T-cell (primary cell): ENCODE results near the gene ITGA7. TPM values are rescaled to one million over a fixed set of nuclear protein-coding genes. Genes with fewer than 3 reads are reported as not detected.
A peak's percentile ranks its signal among the peaks of the same experiment; 100 is the strongest.

ENCODE experiments used
- ATAC-seq, 4 experiments: fragments of 200-7000 bp in 3 of 4; fragments of 150-1000 bp in 1 of 4; cut with Tn5 transposase; replicated peaks in 1 of 4; 1 replicate in 3 of 4; 2 replicates in 1 of 4; pipeline ENCODE4 v1.10.0; 2021; ENCODE audit warnings: moderate library complexity in 3 of 4, mild to moderate bottlenecking in 2 of 4, moderate number of reproducible peaks in 1 of 4
- CTCF ChIA-PET, 2 donors: fragments of 300-600 bp; sonication (Branson Sonifier 250); formaldehyde crosslinking; loops; one replicate each; lab custom pipeline; 2022; ENCODE audit warnings: antibody characterized with exemption in 2 of 2; lab: Charles Lee
- POLR2A ChIA-PET, 2 donors: fragments of 300-600 bp; sonication (Branson Sonifier 250); formaldehyde crosslinking; loops; one replicate each; lab custom pipeline; 2022; ENCODE audit warnings: antibody characterized with exemption in 2 of 2; lab: Charles Lee
- DNase-seq, 35 experiments: peaks; one replicate each; pipeline versions ENCODE4 v3.0.0 to v3.0.0-alpha.2; 2013 to 2023
- H3K27ac ChIP-seq: one replicate; pipeline ENCODE4 v1.5.1; 2013; ENCODE audit warnings: low read length
- H3K27me3 ChIP-seq, 2 experiments: replicated peaks in 1 of 2; 1 replicate in 1 of 2; 2 replicates in 1 of 2; pipeline versions ENCODE4 v1.6.1 to v1.7.0; 2013; ENCODE audit warnings: low read length in 1 of 2, mixed read lengths in 1 of 2; ENCODE audit not compliant: control insufficient read depth in 2 of 2, insufficient read depth in 2 of 2; ENCODE audit errors: extremely low read depth in 1 of 2
- H3K36me3 ChIP-seq, 2 donors: 1 replicate in 1 of 2; 2 replicates in 1 of 2; pipeline versions ENCODE4 v1.6.1 to v1.7.0; 2013; ENCODE audit warnings: low read length in 1 of 2; ENCODE audit not compliant: control insufficient read depth in 2 of 2, insufficient read depth in 1 of 2; ENCODE audit errors: extremely low read depth in 1 of 2
- H3K4me1 ChIP-seq, 2 experiments: 1 replicate in 1 of 2; 2 replicates in 1 of 2; pipeline versions ENCODE4 v1.6.1 to v1.7.0; 2013; ENCODE audit warnings: low read length in 2 of 2, mixed read lengths in 1 of 2; ENCODE audit not compliant: insufficient read depth in 2 of 2, control insufficient read depth in 1 of 2; ENCODE audit errors: extremely low read depth in 1 of 2
- H3K4me3 ChIP-seq, 2 donors: 1 replicate in 1 of 2; 2 replicates in 1 of 2; pipeline versions ENCODE4 v1.5.1 to v1.7.0; 2013; ENCODE audit warnings: mild to moderate bottlenecking in 2 of 2, low read length in 1 of 2, moderate library complexity in 1 of 2; ENCODE audit not compliant: control insufficient read depth in 1 of 2; ENCODE audit errors: extremely low read depth in 1 of 2
- H3K9me3 ChIP-seq: 2 replicates; pipeline ENCODE4 v1.7.0; 2013
- H3K27ac Mint-ChIP-seq, 2 donors: one replicate each; pipeline ENCODE4 v1.8.0; 2020 to 2021; ENCODE audit warnings: mild to moderate bottlenecking in 2 of 2, mixed read lengths in 2 of 2
- H3K27me3 Mint-ChIP-seq, 2 donors: one replicate each; pipeline ENCODE4 v1.8.0; 2021 to 2022; ENCODE audit warnings: mixed read lengths in 2 of 2
- H3K36me3 Mint-ChIP-seq: one replicate; pipeline ENCODE4 v1.8.0; 2021; ENCODE audit warnings: mixed read lengths
- H3K4me1 Mint-ChIP-seq, 3 donors: one replicate each; pipeline ENCODE4 v1.8.0; 2020 to 2022; ENCODE audit warnings: mixed read lengths in 3 of 3, mild to moderate bottlenecking in 1 of 3
- H3K4me3 Mint-ChIP-seq, 3 donors: one replicate each; pipeline ENCODE4 v1.8.0; 2020 to 2022; ENCODE audit warnings: mild to moderate bottlenecking in 3 of 3, mixed read lengths in 3 of 3, moderate library complexity in 3 of 3
- H3K9me3 Mint-ChIP-seq, 3 donors: one replicate each; pipeline ENCODE4 v1.8.0; 2020 to 2022; ENCODE audit warnings: mixed read lengths in 3 of 3
- WGBS: methylation state at CpG from one replicate; pipeline ENCODE4 v1.1.5; 2013; ENCODE audit warnings: missing lambda C conversion rate; ENCODE audit not compliant: insufficient coverage; 5-methylcytosine and 5-hydroxymethylcytosine counted together
- total RNA-seq, 35 experiments: library from RNA in 6 of 35; stranded (reverse) in 6 of 35; fragments of 120-200 nt in 1 of 35; gene quantifications; one replicate each; pipeline versions ENCODE4 v1.2.1 to v1.2.4 and lab custom pipeline; 2013 to 2026

Gene ITGA7
- total RNA-seq, 5 donors from 2014 or later (not counting 1 experiment from before 2014, with no cell fraction given), result 2.6 to 4.6 (median 3.1) TPM

GRCh38 chr12:55736076-55736475, 28.4 kb upstream of the ITGA7 start:
- no peaks in the 10 kb centered on the region for H3K36me3 Mint-ChIP-seq
- H3K9me3 ChIP-seq, result no peaks in the 10 kb centered on the region
- DNase-seq, result no peak
- H3K27me3 ChIP-seq, result no peaks in the 10 kb centered on the region
- H3K4me3 Mint-ChIP-seq, result no peak overlapping the region
- ChIA-PET POLR2A (no interaction called here), CTCF (interaction anchor here in 1 of 2 donors (1.0 kb wide), 1 partner anchor 204 kb away, joined by 4 read pairs; no protein-coding TSS in a partner anchor)
- H3K27ac ChIP-seq, result no peak overlapping the region
- 86% methylated on average over 3 of the region's 3 CpGs for WGBS
- H3K4me3 ChIP-seq, result no peak overlapping the region
- ATAC-seq, result no peak
- no peaks in the 10 kb centered on the region for H3K9me3 Mint-ChIP-seq
- H3K4me1 ChIP-seq, result peaks cover 6 to 26% of the 10 kb centered on the region in 2 experiments
- H3K36me3 ChIP-seq, result no peaks in the 10 kb centered on the region
- peaks cover 18 to 22% (median 22%) of the 10 kb centered on the region in 3 donors for H3K4me1 Mint-ChIP-seq
- peak overlapping the region in 1 of 2 donors; percentile 52 for H3K27ac Mint-ChIP-seq
- H3K27me3 Mint-ChIP-seq, result no peaks in the 10 kb centered on the region

DNA sequence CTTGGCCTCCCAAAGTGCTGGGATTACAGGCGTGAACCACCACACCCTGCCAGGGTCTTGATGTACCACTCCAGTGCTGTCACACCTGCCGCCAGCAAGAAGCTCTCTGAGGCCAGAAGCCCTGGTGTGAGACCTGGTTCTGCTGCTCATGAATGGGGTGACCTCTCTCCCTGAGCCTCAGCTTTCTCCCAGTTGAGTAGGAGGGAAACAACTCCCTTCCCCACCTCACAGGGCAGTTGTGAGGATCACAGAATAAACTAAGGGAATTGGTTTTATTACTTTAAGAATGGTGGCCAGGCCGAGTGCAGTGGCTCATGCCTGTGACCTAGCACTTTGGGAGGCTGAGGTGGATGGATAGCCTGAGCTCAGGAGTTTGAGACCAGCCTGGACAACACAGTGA, 26.9 kb upstream of the ITGA7 start:
- H3K27me3 Mint-ChIP-seq, result no peaks in the 10 kb centered on the region
- Histone ChIP-seq H3K36me3 (no peaks in the 10 kb centered on the region), H3K9me3 (no peaks in the 10 kb centered on the region), H3K4me3 (no peak overlapping the region), H3K4me1 (peaks cover 12 to 40% of the 10 kb centered on the region in 2 experiments), H3K27ac (no peak overlapping the region), H3K27me3 (no peaks in the 10 kb centered on the region)
- ChIA-PET POLR2A (interaction anchor here in 1 of 2 donors (0.5 kb wide), 1 partner anchor 843 kb away, joined by 4 read pairs; no protein-coding TSS in a partner anchor), CTCF (interaction anchor here (0.6 to 1.8 kb wide), 3 partner anchors 13 to 218 kb away, joined by 3 to 6 read pairs (median 3); no protein-coding TSS in a partner anchor)
- no peaks in the 10 kb centered on the region for H3K9me3 Mint-ChIP-seq
- H3K4me3 Mint-ChIP-seq, result no peak overlapping the region
- 100% methylated on average over 1 of the region's 3 CpGs for WGBS
- ATAC-seq, result no peak
- no peak overlapping the region for H3K27ac Mint-ChIP-seq
- H3K36me3 Mint-ChIP-seq, result no peaks in the 10 kb centered on the region
- H3K4me1 Mint-ChIP-seq, result peaks cover 31 to 36% (median 35%) of the 10 kb centered on the region in 3 donors
- DNase-seq, result no peak

GRCh38 chr12:55733858-55734257, 26.2 kb upstream of the ITGA7 start:
- no peak overlapping the region for H3K27ac ChIP-seq
- CTCF ChIA-PET, result interaction anchor here in 1 of 2 donors (0.6 to 1.8 kb wide), 3 partner anchors 9 to 219 kb away, joined by 3 to 6 read pairs (median 4); no protein-coding TSS in a partner anchor
- no peaks in the 10 kb centered on the region for H3K27me3 ChIP-seq
- DNase-seq (no peak), ATAC-seq (no peak)
- POLR2A ChIA-PET, result interaction anchor here (0.6 to 0.7 kb wide), 2 partner anchors 182 to 311 kb away, joined by 3 to 6 read pairs; no protein-coding TSS in a partner anchor
- WGBS, result 83% methylated on average over 1 of the region's 2 CpGs
- H3K4me1 Mint-ChIP-seq, result peaks cover 33 to 39% (median 35%) of the 10 kb centered on the region in 3 donors
- no peaks in the 10 kb centered on the region for H3K27me3 Mint-ChIP-seq
- H3K36me3 ChIP-seq, result no peaks in the 10 kb centered on the region
- H3K4me3 Mint-ChIP-seq, result no peak overlapping the region
- H3K27ac Mint-ChIP-seq, result no peak overlapping the region
- no peaks in the 10 kb centered on the region for H3K9me3 ChIP-seq
- no peak overlapping the region for H3K4me3 ChIP-seq
- no peaks in the 10 kb centered on the region for H3K9me3 Mint-ChIP-seq
- H3K36me3 Mint-ChIP-seq, result no peaks in the 10 kb centered on the region
- peaks cover 12 to 44% of the 10 kb centered on the region in 2 experiments for H3K4me1 ChIP-seq

DNA sequence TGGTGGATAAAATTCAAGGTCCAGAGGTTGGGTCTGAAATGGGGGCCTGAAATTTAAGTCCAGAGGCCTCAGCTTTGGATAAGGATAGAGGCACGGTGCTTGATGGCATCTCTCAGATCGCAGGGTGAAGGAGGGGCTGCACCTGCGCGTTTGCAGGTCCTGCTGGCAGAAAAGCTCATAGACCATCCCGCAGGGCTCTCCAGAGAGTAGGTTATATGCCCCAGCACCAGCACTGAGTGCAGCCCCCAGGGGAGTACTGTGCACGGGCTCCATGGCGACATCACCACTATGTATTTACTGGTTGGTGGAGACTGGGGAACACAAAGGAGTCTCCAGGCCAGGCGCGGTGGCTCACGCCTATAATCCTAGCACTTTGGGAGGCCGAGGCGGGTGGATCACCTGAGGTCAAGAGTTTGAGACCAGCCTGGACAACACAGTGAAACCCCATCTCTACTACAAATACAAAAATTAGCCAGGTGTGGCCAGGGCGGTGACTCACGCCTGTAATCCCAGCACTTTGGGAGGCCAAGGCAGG, 25.4 kb upstream of the ITGA7 start:
- Mint-ChIP-seq H3K9me3 (no peaks in the 10 kb centered on the region), H3K4me1 (peaks cover 27 to 32% (median 31%) of the 10 kb centered on the region in 3 donors), H3K36me3 (no peaks in the 10 kb centered on the region), H3K27ac (no peak overlapping the region), H3K27me3 (no peaks in the 10 kb centered on the region), H3K4me3 (no peak overlapping the region)
- 97% methylated on average over 7 of the region's 14 CpGs for WGBS
- DNase-seq, result no peak
- Histone ChIP-seq H3K9me3 (no peaks in the 10 kb centered on the region), H3K36me3 (no peaks in the 10 kb centered on the region), H3K4me3 (no peak overlapping the region), H3K27ac (no peak overlapping the region), H3K27me3 (no peaks in the 10 kb centered on the region), H3K4me1 (peaks cover 11 to 41% of the 10 kb centered on the region in 2 experiments)
- POLR2A ChIA-PET, result interaction anchor here in 1 of 2 donors (0.7 kb wide), 1 partner anchor 183 kb away, joined by 6 read pairs; no protein-coding TSS in a partner anchor
- ATAC-seq, result no peak
- CTCF ChIA-PET, result no interaction called here

DNA sequence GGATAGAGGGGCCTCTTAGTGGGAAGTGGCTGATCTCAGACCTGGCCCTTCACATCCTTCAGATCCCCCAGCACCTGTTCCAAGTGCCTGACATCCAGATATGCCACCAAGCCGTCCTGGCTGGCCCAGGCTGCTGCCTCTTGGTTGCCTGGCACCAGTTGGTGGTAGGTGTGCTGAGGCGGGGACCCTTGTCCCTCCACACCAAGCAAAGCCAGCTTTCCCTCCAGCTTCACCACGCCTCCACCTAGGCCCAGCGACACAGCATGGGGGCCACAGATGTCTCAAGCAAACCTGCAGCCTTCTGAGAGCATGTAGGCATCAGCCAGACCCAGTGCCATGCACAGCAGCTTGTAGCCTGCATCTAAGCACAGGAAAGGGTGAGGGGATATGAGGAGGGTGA, 24.6 kb upstream of the ITGA7 start:
- Mint-ChIP-seq H3K27me3 (no peaks in the 10 kb centered on the region), H3K4me3 (no peak overlapping the region), H3K27ac (no peak overlapping the region), H3K4me1 (peaks cover 24 to 30% (median 29%) of the 10 kb centered on the region in 3 donors), H3K36me3 (no peaks in the 10 kb centered on the region), H3K9me3 (no peaks in the 10 kb centered on the region)
- DNase-seq (no peak), ATAC-seq (no peak)
- Histone ChIP-seq H3K9me3 (no peaks in the 10 kb centered on the region), H3K27ac (no peak overlapping the region), H3K4me3 (no peak overlapping the region), H3K36me3 (no peaks in the 10 kb centered on the region), H3K4me1 (peaks cover 9 to 41% of the 10 kb centered on the region in 2 experiments), H3K27me3 (no peaks in the 10 kb centered on the region)
- WGBS, result 92% methylated on average over 2 of the region's 4 CpGs
- POLR2A ChIA-PET, result no interaction called here
- CTCF ChIA-PET, result no interaction called here

- DNase-seq, result peak in 5 of 35 experiments; percentile 25 to 56 (median 32)
- Mint-ChIP-seq H3K27ac (peak overlapping the region; percentile 95 to 97), H3K27me3 (no peaks in the 10 kb centered on the region), H3K4me1 (peaks cover 27 to 40% (median 38%) of the 10 kb centered on the region in 3 donors), H3K9me3 (no peaks in the 10 kb centered on the region), H3K4me3 (peak overlapping the region; percentile 83 to 89 (median 83)), H3K36me3 (peaks cover 3% of the 10 kb centered on the region)
- ATAC-seq, result peak; percentile 44 to 59 (median 56)
- Histone ChIP-seq H3K27ac (peak overlapping the region; percentile 87), H3K36me3 (peaks cover 0 to 6% of the 10 kb centered on the region in 2 donors), H3K4me3 (peak overlapping the region; percentile 60 to 80), H3K9me3 (no peaks in the 10 kb centered on the region), H3K4me1 (peaks cover 9 to 38% of the 10 kb centered on the region in 2 experiments), H3K27me3 (no peaks in the 10 kb centered on the region)
- POLR2A ChIA-PET, result interaction anchor here in 1 of 2 donors (0.5 to 0.7 kb wide), 4 partner anchors 79 to 1190 kb away, joined by 3 to 4 read pairs (median 4); no protein-coding TSS in a partner anchor
- CTCF ChIA-PET, result interaction anchor here (0.5 to 2.1 kb wide), 6 partner anchors 7 to 1337 kb away, joined by 3 to 30 read pairs (median 3); partner anchors contain the start of gene DNAJC14 (in 1 of the 2)
- 2% methylated on average over 13 of the region's 19 CpGs for WGBS
Measured at GRCh38 chr12:55729819-55730818, 22.4 kb upstream of the ITGA7 start.
